ENCODE data around the gene LSAMP.

DNA sequence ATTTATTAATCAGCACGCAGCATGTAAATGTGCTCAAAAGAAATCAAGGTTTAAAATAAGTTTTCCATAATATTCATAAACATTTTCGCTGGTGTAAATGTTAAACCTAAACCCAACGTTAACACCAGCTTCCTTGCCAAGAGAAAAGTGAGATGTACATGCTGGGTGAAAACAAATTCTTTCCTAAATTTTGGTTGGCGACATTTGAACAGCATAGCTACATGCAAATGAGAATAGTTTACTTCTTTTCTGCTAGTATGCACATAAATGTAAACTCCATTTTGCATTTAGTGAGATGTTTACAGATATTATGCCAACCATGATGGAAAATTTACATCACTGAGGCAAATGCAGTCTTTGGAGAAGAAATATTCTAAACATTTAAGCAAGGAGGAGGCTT lies 639.8 kb downstream of the LSAMP start:
- TF ChIP-seq POLR2A (IDR thresholded peaks at IDR 0.05), result no peak
- TF ChIP-seq, protein P1, sequence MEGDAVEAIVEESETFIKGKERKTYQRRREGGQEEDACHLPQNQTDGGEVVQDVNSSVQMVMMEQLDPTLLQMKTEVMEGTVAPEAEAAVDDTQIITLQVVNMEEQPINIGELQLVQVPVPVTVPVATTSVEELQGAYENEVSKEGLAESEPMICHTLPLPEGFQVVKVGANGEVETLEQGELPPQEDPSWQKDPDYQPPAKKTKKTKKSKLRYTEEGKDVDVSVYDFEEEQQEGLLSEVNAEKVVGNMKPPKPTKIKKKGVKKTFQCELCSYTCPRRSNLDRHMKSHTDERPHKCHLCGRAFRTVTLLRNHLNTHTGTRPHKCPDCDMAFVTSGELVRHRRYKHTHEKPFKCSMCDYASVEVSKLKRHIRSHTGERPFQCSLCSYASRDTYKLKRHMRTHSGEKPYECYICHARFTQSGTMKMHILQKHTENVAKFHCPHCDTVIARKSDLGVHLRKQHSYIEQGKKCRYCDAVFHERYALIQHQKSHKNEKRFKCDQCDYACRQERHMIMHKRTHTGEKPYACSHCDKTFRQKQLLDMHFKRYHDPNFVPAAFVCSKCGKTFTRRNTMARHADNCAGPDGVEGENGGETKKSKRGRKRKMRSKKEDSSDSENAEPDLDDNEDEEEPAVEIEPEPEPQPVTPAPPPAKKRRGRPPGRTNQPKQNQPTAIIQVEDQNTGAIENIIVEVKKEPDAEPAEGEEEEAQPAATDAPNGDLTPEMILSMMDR (IDR thresholded peaks at IDR 0.05), result no peak
- no peak for TF ChIP-seq EP300 (IDR thresholded peaks at IDR 0.05)
